HEK293 (cell line): Measurements from ENCODE around the gene CACHD1.

Experiments used
- CTCF ChIA-PET: fragments of 350-600 bp; formaldehyde crosslinking; extraction: SDS; loops from one replicate; lab custom pipeline; 2021; ENCODE audit warnings: antibody characterized with exemption; lab: Yijun Ruan, JAX
- POLR2A ChIA-PET: fragments of 300-600 bp; formaldehyde crosslinking; extraction: SDS; loops from one replicate; lab custom pipeline; 2020; ENCODE audit warnings: antibody characterized with exemption, inconsistent platforms; lab: Yijun Ruan, JAX
- H3K27ac ChIP-seq: fragments of 200-500 bp; sonication (Bioruptor generic); 2 replicates; pipeline ENCODE4 v1.5.1; 2014; ENCODE audit warnings: low read depth, low read length, control low read depth, inconsistent platforms; ENCODE audit errors: extremely low read depth
- H3K36me3 ChIP-seq, 2 experiments: fragments of 200-500 bp in 1 of 2; sonication (Bioruptor generic) in 1 of 2; 1 replicate in 1 of 2; 2 replicates in 1 of 2; pipeline ENCODE4 v1.5.1; 2014 to 2017; ENCODE audit warnings: inconsistent platforms in 2 of 2, low read length in 2 of 2; ENCODE audit not compliant: control insufficient read depth in 2 of 2, insufficient read depth in 1 of 2
- H3K4me1 ChIP-seq: fragments of 200-500 bp; sonication (Bioruptor generic); 2 replicates; pipeline ENCODE4 v1.5.1; 2014; ENCODE audit warnings: mild to moderate bottlenecking, low read length, inconsistent platforms; ENCODE audit not compliant: control insufficient read depth, insufficient read depth
- H3K4me3 ChIP-seq: 2 replicates; pipeline ENCODE4 v1.5.1; 2011; ENCODE audit warnings: low read depth, mild to moderate bottlenecking, control low read depth, low read length, moderate library complexity
- H3K9me3 ChIP-seq: fragments of 200-500 bp; sonication (Bioruptor generic); 2 replicates; pipeline ENCODE4 v1.5.1; 2014; ENCODE audit warnings: low read depth, low read length, inconsistent platforms; ENCODE audit not compliant: control insufficient read depth, insufficient read depth
- CTCF ChIP-seq: fragments of 450-650 bp; formaldehyde crosslinking; IDR thresholded peaks from 2 replicates; pipeline ENCODE4 v1.5.1; 2016; ENCODE audit warnings: missing biosample characterization, missing genetic modification characterization
- GFI1B ChIP-seq: fragments of 450-650 bp; formaldehyde crosslinking; IDR thresholded peaks from 2 replicates; pipeline ENCODE4 v1.5.1; 2016; ENCODE audit warnings: missing biosample characterization, missing genetic modification characterization
- PRDM2 ChIP-seq: fragments of 450-650 bp; formaldehyde crosslinking; IDR thresholded peaks from 2 replicates; pipeline ENCODE4 v1.5.1; 2016; ENCODE audit warnings: missing biosample characterization, missing genetic modification characterization, borderline replicate concordance
- REPIN1 ChIP-seq: fragments of 450-650 bp; formaldehyde crosslinking; IDR thresholded peaks from 2 replicates; pipeline ENCODE4 v1.5.1; 2017; ENCODE audit warnings: missing biosample characterization, missing genetic modification characterization, low read depth
- TRIM28 ChIP-seq: IDR thresholded peaks from 2 replicates; pipeline ENCODE4 v1.6.1; 2011; ENCODE audit warnings: low read length, control low read depth, borderline replicate concordance
- ZBTB6 ChIP-seq: fragments of 450-650 bp; formaldehyde crosslinking; IDR thresholded peaks from 2 replicates; pipeline ENCODE4 v1.5.1; 2017; ENCODE audit warnings: missing biosample characterization, missing genetic modification characterization
- ZBTB7A ChIP-seq: fragments of 450-650 bp; formaldehyde crosslinking; IDR thresholded peaks from 2 replicates; pipeline ENCODE4 v1.5.1; 2016; ENCODE audit warnings: low read depth, missing biosample characterization, missing genetic modification characterization
- ZFHX2 ChIP-seq: fragments of 450-650 bp; formaldehyde crosslinking; conservative IDR thresholded peaks from 2 replicates; pipeline ENCODE4 v1.5.1; 2016; ENCODE audit warnings: missing biosample characterization, missing genetic modification characterization
- ZFP69B ChIP-seq: fragments of 450-650 bp; formaldehyde crosslinking; IDR thresholded peaks from 2 replicates; pipeline ENCODE4 v1.5.1; 2016; ENCODE audit warnings: missing biosample characterization, missing genetic modification characterization
- ZNF140 ChIP-seq: fragments of 450-650 bp; formaldehyde crosslinking; IDR thresholded peaks from 2 replicates; pipeline ENCODE4 v1.5.1; 2016; ENCODE audit warnings: missing biosample characterization, missing genetic modification characterization
- ZNF148 ChIP-seq: fragments of 450-650 bp; formaldehyde crosslinking; IDR thresholded peaks from 2 replicates; pipeline ENCODE4 v1.5.0; 2017; ENCODE audit warnings: missing biosample characterization, missing genetic modification characterization, borderline replicate concordance
- ZNF292 ChIP-seq: fragments of 450-650 bp; formaldehyde crosslinking; IDR thresholded peaks from 2 replicates; pipeline ENCODE4 v1.5.1; 2016; ENCODE audit warnings: low read depth, missing biosample characterization, missing genetic modification characterization, borderline replicate concordance
- ZNF416 ChIP-seq: fragments of 450-650 bp; formaldehyde crosslinking; IDR thresholded peaks from 2 replicates; pipeline ENCODE4 v1.5.1; 2016; ENCODE audit warnings: missing biosample characterization, missing genetic modification characterization
- ZNF426 ChIP-seq: fragments of 450-650 bp; formaldehyde crosslinking; IDR thresholded peaks from 2 replicates; pipeline ENCODE4 v1.5.1; 2017; ENCODE audit warnings: missing biosample characterization, missing genetic modification characterization, mild to moderate bottlenecking, inconsistent platforms, moderate library complexity
- ZNF48 ChIP-seq: fragments of 450-650 bp; formaldehyde crosslinking; IDR thresholded peaks from 2 replicates; pipeline ENCODE4 v1.5.1; 2016; ENCODE audit warnings: missing biosample characterization, missing genetic modification characterization
- ZNF558 ChIP-seq: fragments of 450-650 bp; formaldehyde crosslinking; IDR thresholded peaks from 2 replicates; pipeline ENCODE4 v1.5.1; 2016; ENCODE audit warnings: missing biosample characterization, missing genetic modification characterization
- ZSCAN16 ChIP-seq: fragments of 450-650 bp; formaldehyde crosslinking; IDR thresholded peaks from 2 replicates; pipeline ENCODE4 v1.5.1; 2016; ENCODE audit warnings: missing biosample characterization, missing genetic modification characterization
- TF ChIP-seq, protein P1 (sequence below): fragments of 450-650 bp; formaldehyde crosslinking; IDR thresholded peaks from 2 replicates; pipeline ENCODE4 v1.5.1; 2016; ENCODE audit warnings: missing biosample characterization, missing genetic modification characterization
- TF ChIP-seq, protein P2 (sequence below): sonication (generic); formaldehyde crosslinking; IDR thresholded peaks from 2 replicates; pipeline ENCODE4 v1.8.1; 2022; ENCODE audit warnings: mild to moderate bottlenecking, moderate library complexity, missing genetic modification reagents

CACHD1 gene

DNA sequence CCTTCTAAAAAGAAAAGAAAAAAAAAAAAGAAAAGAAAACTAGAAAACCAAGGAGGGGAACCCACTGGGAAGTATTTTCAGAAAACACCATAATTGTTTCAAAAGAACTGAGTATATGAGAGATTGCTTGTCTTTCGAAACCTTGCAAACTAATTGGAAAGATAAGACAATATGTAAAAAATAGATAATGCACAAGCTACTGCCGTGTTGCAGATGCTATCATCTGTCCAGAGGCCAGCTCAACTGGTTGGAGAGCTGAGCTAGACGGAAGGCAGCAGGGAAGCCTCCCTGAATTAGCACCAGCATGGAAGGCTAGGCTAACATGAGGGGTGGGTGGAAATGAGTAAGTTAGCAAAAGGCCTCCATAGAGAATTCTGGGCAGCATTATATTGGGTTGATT is 16.2 kb upstream of the CACHD1 start:
- ChIA-PET CTCF (no interaction called here), POLR2A (no interaction called here)
- Histone ChIP-seq H3K36me3 (no peaks in the 10 kb centered on the region), H3K9me3 (no peaks in the 10 kb centered on the region), H3K4me1 (no peaks in the 10 kb centered on the region), H3K4me3 (no peak overlapping the region), H3K27ac (no peak overlapping the region)
- no peak for TF ChIP-seq CTCF (tag by site-specific recombination)
- TF ChIP-seq ZBTB6 (tag by site-specific recombination), result no peak
- TF ChIP-seq ZNF48 (tag by site-specific recombination), result no peak
- no peak for TF ChIP-seq ZNF148
- TF ChIP-seq ZNF426, result no peak
- no peak for TF ChIP-seq ZNF558 (tag by site-specific recombination)

- ChIA-PET POLR2A (no interaction called here), CTCF (interaction anchor here (0.7 kb wide), 1 partner anchor 115 kb away, joined by 3 read pairs; no protein-coding TSS in a partner anchor)
Observed at GRCh38 chr1:64458915-64459314, 11.0 kb upstream of the CACHD1 start.

More at GRCh38 chr1:64458915-64459314, 11.0 kb upstream of the CACHD1 start:
- TF ChIP-seq GFI1B (tag by site-specific recombination) (no peak), TRIM28 (no peak), PRDM2 (tag by site-specific recombination) (no peak), ZFHX2 (no peak), REPIN1 (tag by site-specific recombination) (no peak), ZFP69B (tag by site-specific recombination) (no peak), ZSCAN16 (tag by site-specific recombination) (no peak), ZBTB7A (no peak), ZNF416 (tag by site-specific recombination) (no peak), ZNF140 (no peak), ZNF292 (tag by site-specific recombination) (no peak)
- TF ChIP-seq, protein P1, sequence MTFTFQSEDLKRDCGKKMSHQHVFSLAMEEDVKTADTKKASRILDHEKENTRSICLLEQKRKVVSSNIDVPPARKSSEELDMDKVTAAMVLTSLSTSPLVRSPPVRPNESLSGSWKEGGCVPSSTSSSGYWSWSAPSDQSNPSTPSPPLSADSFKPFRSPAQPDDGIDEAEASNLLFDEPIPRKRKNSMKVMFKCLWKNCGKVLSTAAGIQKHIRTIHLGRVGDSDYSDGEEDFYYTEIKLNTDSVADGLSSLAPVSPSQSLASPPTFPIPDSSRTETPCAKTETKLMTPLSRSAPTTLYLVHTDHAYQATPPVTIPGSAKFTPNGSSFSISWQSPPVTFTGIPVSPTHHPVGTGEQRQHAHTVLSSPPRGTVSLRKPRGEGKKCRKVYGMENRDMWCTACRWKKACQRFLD (tag by site-specific recombination), result no peak
- TF ChIP-seq, protein P2, sequence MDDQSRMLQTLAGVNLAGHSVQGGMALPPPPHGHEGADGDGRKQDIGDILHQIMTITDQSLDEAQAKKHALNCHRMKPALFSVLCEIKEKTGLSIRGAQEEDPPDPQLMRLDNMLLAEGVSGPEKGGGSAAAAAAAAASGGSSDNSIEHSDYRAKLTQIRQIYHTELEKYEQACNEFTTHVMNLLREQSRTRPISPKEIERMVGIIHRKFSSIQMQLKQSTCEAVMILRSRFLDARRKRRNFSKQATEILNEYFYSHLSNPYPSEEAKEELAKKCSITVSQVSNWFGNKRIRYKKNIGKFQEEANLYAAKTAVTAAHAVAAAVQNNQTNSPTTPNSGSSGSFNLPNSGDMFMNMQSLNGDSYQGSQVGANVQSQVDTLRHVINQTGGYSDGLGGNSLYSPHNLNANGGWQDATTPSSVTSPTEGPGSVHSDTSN, result no peak
- Histone ChIP-seq H3K4me1 (no peaks in the 10 kb centered on the region), H3K27ac (no peak overlapping the region), H3K9me3 (no peaks in the 10 kb centered on the region), H3K36me3 (no peaks in the 10 kb centered on the region), H3K4me3 (no peak overlapping the region)
